Measurements from ENCODE around the gene GLYATL1B.
"Not testable (repeated sequence)": the region's sequence is repeated elsewhere in the genome, so short reads cannot be mapped to it uniquely, and the experiment has no call there.

The GLYATL1B gene, protein sequence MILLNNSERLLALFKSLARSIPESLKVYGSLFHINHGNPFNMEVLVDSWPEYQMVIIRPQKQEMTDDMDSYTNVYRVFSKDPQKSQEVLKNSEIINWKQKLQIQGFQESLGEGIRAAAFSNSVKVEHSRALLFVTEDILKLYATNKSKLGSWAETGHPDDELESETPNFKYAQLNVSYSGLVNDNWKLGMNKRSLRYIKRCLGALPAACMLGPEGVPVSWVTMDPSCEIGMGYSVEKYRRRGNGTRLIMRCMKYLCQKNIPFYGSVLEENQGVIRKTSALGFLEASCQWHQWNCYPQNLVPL

DNA sequence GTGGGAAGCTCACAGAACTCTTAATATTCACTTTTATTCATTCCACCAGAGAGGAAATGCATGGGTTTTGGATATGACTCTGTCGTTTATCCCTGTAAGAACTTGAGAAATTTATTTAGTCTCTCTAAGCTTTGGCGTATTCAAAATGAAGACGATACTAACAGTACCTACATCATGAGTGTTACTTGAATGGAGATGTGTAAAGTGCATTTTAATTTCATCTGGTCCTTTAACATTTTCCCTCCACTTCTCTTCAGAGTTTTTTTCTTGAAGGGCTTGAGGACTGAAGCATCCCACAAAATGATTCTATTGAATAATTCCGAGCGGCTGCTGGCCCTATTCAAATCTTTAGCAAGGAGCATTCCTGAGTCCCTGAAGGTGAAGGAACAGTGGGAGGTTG, at the start of gene GLYATL1B:
Gene GLYATL1B, plus strand, starts transcription at position 301 of the 400 bp plus-strand sequence. Its CDS starts 0 bp downstream, at position 301.
- DNase-seq (ENCODE audit: low read depth), result not testable (repeated sequence)

DNA sequence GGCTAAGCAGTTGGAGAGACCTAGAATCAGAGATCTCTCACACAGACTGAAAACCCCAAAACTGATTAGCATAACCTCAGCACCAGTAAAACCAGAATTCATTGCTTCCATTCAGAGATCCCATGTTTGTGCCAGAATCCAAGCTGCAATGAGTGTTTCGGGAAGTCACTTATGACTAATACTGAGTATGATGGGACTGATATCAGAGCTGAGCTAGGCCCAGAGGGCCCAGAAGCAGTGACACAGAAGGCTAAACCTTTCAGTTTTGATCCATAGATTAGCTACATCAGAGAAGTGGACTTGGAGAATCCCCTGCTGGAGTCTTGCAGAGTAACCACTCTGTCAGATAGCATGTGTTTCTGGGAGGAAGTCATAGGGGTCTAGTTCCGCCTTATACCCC, 49.6 kb upstream of the GLYATL1B start:
- DNase-seq (ENCODE audit: low read depth), result not testable (repeated sequence)

DNA sequence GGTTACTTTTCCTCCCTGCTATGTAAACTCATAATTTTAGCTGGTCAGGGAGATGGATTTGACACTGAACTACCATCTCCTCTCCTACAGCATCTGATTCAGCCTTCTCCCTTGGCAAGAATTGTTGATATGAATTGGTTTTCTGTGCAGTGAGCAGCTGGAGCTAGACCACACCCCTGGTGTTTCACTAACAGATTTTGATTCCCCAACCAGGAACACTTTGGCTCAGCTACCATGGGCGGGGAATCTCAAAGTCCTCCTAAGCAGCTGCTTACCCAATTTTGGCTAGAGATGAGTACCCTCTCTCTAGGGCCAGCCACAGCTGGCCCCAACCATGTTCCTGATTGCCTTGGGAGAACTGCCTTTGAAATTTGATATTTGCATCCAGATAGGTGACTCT, 48.7 kb upstream of the GLYATL1B start:
- not testable (repeated sequence) for DNase-seq (ENCODE audit: low read depth)

DNA sequence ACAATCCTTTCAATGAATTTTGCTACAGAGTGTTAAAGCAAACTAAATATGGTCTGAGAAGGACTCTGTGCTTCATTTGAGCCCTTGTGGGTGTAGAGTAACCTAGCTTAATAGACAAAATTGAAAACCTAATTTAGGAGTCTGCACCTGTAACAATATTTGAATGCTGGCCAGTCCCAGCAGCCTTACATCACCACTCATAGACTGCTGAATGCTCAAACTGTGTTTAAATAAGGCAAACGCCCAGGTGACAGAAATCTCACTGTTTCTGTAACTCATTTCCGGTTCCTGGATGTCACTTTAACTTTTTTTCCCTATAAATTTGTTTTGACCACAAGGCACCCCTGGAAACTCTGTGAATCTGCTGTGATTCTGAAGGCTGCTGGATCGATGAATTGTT, 45.5 kb upstream of the GLYATL1B start:
- no peak for DNase-seq (ENCODE audit: low read depth)

DNA sequence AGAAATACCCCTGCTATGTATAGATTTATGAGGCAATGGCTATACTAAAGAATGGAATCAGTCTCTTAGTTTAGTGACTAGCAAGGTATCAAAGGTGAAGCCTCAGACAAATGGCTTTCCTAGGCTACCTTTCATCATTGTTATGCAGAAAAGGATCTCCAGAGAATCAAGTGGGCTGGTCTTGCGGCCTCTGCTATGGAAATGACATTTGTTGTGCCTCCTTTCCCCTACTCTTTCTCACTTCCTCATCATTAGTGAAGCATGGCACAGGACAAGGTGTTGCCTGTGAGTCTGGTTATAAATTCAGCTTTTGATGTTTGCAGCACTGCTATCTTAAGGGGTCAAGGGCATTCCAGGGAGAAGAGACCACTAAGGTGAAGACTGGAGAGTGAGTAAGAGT, 34.7 kb upstream of the GLYATL1B start:
- not testable (repeated sequence) for DNase-seq (ENCODE audit: low read depth)

DNA sequence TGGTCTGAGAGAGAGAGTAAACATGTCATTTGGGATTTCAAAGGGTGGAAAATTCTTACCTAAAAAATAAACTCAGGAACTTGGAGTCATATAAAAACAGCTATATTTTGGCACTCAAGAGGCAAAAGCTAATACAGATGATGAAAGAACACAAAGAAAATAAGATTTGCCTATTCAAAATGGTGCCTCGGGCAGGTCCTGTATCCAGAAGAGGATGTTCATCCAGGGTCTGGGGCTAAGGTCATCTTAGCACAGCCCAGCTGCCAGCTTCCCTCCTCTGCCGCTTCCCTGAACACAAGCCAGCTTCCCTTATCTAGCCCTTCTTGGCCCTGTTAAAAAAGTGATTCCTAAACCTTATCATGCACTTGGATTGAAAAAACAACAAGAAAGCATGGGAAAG, 33.8 kb upstream of the GLYATL1B start:
- DNase-seq (ENCODE audit: low read depth), result not testable (repeated sequence)

DNA sequence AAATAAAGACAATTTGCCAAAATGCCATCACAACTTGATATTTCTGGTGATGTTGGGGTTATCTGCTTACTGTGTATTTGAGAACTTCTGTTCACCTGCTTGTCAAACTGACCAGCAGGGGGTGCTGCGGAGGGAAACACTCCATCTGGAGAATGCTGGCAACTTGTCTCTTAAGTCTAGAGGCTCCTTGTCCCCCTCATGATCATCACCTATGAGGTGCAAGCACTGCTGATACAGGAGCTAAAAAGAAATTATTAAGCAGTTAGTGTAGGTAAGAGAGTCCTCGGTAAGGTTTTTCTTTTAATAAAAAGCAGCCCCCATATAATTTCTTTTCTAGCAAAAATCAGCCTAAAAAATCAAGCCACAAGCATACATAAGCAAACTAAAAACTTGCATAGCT, 32.7 kb upstream of the GLYATL1B start:
- peak; percentile 37 for DNase-seq (ENCODE audit: low read depth)

DNA sequence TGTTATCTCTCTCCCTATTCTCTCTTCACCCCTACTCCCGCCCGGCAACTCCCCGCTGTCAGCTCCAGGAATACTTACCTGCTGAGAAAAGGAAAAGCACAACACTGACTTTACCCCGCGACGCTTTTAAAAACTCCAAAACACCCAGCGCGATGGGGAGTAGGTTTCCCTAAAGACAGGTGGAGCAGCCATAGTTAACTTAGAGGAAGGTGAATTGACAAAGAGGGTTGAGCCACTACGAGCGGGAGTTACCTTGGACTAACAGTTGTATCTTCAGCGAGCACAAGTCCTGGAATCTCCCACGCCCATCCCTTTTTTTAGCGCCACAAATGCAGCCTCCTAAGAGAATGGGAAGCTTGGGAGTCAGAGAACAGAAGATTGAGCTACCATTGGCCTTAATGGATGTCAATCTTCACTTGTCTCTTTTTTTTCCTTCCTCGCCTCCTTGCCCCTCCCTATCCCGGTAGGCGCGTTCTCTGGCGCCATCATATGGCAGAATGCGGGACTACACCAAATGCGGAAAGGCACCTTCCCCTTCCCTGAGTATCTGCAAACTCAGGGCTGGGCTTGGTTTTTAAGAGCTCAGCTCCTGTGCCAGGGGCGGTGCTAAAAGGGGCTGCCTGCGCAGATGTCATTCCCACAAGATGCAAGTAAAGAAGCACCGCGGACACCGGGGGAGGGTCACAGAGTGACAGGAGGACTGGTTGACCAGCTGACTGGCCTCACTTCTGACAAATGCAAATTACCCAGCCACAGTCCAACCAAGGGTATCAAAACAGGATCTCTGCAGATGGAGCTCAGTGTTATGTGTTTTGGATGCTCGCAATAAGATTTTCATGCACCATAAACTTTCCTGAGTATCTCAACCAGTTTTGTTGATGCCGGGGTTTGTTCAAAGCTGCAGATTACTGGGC, 27.7 kb upstream of the GLYATL1B start:
- DNase-seq (ENCODE audit: low read depth), result peak; percentile 42

DNA sequence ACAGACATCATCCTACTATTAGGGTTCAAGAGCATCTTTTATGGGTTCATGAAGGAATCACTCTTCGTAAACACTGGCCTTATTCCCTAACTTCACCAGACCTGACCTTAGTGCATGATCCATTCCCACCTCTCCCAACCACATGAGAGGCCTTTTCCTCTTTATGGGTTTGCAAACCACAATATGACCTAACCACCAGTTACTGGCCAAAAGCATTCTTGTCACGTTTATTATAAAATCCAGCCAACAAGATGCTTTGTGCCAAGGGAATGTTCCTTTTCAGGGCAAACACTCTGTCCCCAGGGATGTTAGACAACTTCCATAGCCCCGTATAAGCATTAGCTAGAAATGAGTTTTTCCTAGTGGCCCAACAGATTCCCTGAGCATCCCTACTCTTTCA, 26.0 kb upstream of the GLYATL1B start:
- not testable (repeated sequence) for DNase-seq (ENCODE audit: low read depth)

DNA sequence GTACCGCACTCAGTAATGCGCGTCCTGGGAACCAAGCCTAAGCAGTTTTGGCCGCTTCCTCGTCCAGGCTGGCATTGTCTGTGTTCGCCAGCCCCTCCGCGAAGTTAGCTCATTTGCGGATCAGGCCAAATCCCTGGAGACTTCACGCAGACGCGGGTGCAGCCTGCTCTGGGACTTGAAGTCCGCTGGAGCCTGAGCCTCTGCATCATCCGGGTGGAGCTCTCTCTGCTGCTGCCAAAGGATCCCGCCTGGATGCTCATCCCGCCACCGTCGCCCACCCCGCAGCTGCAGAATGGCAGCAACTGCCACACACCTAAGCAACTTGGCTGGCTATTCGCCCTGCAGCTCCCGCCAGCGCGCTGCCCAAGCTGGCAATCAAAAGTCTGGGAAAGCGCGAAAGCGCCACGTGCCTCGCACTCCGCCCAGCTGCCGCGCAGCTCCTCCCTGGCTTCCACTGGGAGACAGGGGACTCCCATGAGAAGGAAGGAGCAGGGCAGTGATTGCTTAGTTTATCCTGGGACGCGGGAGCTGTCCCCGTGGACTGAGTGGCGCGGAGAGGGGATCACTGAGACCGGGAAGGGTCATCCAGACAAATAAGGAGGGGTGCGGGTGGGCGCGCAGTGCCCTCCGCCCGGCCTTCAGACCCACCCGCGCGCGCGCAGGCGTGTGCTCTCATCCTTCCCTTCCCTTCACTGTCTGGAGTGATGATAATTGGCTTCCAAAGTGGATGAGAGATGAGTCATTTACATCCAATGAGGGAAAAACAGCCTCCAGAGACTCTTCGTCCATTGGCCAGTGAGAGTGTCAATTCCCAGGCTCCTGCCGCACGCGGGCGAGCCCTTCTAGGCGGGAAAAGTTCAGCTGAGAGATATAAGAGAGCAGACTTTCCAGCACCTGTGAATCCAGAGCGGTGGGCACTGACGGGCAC, 23.2 kb upstream of the GLYATL1B start:
- no peak for DNase-seq (ENCODE audit: low read depth)

DNA sequence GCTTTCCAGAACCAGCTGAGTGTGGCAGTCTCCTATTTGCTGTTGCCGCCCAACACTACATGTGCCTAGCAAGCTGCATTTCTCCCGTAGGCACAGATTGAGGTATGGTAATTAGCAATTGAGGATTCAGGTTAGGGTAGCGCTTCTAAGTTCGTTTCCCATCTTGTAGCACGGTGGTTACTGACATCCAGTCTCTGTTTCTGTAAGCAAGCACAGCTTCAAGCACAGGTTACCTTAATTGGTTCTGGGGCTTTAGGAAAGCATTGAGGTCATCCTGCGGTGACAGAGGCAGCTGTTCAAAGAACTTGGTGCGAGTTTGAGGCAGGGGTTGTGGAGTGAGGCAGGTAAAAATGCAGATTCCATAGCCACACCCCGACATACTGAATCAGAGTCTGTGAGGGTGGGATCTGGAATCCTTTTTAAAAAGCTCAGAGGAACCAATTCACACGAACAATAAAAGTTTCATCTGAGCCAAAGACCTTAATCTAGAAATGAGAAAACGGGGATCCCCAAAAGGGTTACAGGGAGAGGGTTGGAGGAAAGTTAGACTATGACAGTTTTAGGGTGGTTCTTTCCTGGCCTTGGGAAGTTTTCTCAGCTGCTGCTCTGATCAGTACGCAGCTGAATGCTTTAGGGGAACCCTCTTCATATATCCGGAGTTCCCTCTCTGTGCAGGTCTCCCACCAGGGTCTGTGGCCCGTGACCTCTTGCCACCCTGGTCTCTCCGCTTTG, 21.9 kb upstream of the GLYATL1B start:
- DNase-seq (ENCODE audit: low read depth), result not testable (repeated sequence)

DNA sequence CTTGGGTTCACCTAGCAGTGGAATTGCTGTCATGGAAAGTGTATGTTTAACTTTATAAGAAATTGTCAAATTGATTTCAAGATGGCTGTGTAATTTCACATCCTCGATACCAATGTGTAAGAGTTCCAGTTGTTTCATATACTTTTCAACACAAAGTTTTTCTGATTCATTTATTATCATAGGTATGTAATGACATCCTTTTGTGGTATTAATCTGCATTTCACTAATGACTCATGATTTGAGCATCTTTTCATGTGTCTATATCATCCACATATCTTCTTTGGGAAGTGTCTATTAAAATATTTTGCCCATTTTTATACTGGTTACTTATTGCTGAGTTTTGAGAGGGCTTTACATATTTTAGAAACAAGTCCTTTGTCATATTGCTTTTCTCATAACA, 17.0 kb upstream of the GLYATL1B start:
- no peak for DNase-seq (ENCODE audit: low read depth)

DNA sequence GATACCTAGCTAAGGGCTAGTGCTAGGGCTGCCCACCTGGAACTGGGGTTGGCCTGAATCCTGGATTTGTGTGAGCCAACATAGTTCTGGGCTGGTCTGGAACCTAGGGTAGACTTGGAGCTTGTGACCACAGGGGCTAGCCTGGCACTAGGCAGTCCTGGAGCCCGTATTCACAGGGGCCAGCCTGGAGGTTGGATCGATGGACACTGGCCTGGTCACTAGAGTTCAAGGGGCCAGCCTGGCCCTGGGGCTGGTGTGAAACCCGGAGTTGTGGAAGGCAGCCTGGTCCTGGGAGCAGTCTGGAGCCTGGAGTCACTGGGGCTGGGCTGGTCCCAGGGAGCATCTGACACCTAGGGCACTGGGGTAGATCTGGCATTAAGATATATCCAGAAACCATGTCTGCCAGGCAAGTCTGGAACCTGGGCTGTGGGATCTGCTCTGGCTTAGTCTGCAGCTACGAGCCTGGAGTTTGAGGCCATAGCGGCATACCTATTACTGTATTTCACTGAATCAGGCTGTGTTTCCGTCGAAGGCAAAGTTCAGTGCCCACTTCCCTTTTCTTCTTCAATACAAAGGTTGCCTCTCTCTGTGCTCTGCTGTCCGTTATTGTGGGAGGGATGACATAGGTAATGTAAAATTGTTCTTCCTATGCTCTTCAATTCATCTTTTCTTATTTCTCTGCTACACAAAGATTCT, 9.1 kb upstream of the GLYATL1B start:
- DNase-seq (ENCODE audit: low read depth), result no peak

DNA sequence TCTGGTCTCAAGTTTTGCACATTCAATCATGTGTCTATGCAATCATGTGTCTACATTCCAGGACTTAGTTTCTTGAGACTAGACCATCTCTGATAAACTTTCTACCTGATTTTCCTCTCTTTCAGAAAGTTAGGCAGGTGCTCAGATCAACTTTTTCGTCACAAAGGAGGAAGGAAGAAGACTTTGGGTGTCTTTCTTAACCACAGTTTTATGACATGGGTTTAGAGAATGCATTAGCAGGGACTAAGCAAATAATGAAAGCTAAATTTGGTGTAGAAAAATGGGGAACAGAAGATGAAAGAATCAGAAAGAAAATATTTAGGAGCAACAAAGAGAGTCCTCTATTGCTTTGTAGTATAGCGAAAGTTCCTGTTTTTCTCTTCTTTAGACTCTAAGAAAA, 7.7 kb upstream of the GLYATL1B start:
- no peak for DNase-seq (ENCODE audit: low read depth)

DNA sequence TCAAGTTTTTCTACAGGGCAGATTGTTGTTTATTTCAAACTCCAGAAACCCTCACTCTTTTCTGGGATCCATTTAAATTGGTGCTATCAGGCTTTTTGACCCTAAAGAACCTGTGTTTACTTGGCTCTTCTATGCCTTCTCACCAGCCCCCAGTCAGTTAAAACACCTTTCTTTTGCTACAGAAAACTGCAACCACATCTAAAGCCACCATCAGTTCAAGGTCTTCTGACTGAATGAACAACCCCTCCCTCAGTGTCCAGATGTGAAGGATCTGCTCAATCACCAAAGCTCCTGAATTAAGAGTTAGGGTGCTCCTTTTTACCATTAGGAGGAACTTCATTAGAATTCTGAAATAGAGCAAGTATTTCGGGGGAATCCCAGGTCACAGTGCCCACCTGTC, 7.0 kb upstream of the GLYATL1B start:
- no peak for DNase-seq (ENCODE audit: low read depth)

DNA sequence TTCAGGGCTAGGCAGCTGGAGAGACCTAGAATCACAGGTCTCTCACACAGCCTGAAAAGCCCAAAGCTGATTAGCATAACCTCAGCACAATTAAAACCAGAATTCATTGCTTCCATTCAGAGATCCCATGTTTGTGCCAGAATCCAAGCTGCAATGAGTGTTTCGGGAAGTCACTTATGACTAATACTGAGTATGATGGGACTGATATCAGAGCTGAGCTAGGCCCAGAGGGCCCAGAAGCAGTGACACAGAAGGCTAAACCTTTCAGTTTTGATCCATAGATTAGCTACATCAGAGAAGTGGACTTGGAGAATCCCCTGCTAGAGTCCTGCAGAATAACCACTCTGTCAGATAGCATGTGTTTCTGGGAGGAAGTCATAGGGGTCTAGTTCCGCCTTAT, 5.7 kb upstream of the GLYATL1B start:
- not testable (repeated sequence) for DNase-seq (ENCODE audit: low read depth)

DNA sequence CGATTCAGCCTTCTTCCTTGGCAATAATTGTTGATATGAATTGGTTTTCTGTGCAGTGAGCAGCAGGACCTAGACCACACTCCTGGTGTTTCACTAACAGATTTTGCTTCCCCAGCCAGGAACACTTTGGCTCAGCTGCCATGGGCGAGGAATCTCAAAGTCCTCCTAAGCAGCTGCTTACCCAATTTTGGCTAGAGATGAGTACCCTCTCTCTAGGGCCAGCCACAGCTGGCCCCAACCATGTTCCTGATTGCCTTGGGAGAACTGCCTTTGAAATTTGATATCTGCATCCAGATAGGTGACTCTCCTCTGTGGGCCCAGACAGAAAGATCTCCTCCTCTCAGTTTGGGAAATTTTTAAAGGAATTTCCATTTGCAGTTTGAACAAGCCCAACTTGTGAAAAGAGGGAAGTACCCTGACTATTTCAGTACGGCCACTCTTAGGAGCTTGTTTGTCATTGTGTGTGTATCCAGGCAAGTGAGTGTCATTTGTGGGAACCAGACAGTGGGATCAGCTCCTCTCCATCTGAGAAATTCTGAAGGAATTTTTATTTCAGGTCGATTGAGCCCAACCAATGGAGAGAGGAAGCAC, 4.6 kb upstream of the GLYATL1B start:
- not testable (repeated sequence) for DNase-seq (ENCODE audit: low read depth)

DNA sequence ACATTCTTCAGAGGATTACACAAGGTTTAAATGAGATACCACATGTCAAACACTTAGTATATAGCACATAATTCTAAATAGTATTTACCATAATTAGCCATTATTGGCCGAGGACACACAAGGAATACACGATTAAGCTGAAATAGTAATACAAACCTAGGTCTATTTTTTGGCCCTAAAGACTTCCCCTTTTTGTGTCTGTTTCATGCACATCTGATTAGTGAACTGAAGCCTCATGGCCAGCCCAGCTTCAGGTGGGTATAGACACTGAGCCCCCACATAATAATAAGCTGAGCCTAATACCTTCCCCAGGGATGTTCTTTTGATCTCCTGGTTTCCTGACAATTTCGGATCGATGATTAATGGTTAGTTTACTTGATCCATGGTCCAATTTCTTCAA, 2.1 kb downstream of the GLYATL1B start:
- DNase-seq (ENCODE audit: low read depth), result no peak

DNA sequence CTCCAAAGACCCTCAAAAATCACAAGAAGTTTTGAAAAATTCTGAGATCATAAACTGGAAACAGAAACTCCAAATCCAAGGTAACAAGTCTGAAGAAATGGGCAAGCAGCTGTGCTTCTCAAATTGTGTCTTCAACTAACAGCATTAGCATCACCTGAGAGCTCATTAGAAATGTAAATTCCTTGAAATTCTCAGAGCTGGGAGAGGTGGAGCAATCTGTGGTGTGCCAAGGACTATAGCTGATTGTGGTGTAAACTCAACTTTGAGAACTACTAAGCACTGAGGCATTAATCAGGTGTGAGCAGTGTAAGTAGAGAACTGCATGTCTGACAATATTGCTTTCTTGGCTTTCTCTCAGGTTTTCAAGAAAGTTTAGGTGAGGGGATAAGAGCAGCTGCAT, 7.5 kb downstream of the GLYATL1B start:
- not testable (repeated sequence) for DNase-seq (ENCODE audit: low read depth)

DNA sequence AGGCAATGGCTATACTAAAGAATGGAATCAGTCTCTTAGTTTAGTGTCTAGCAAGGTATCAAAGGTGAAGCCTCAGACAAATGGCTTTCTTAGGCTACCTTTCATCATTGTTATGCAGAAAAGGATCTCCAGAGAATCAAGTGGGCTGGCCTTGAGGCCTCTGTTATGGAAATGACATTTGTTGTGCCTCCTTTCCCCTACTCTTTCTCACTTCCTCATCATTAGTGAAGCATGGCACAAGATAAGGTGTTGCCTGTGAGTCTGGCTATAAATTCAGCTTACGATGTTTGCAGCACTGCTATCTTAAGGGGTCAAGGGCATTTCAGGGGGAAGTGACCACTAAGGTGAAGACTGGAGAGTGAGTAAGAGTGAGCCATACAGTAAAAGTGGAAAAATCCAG, 9.1 kb downstream of the GLYATL1B start:
- DNase-seq (ENCODE audit: low read depth), result not testable (repeated sequence)

All from stimulated activated CD8-positive, alpha-beta memory T cell treated with anti-CD3 and anti-CD28 coated beads, Interleukin-12 subunit alpha, Interleukin-12 subunit beta, amount 100 ng/mL, for 4 hours (primary cell).